NCI-H82 treated with DMSO at 0.1 percent for 48 hours (cell line): ENCODE results near the gene FCGR1A.
"Not testable (repeated sequence)": the region's sequence is repeated elsewhere in the genome, so short reads cannot be mapped to it uniquely, and the experiment has no call there.

ENCODE experiments used
- DNase-seq: peaks from one replicate; lab custom pipeline; 2025; ENCODE audit not compliant: unreplicated experiment; lab: John Stamatoyannopoulos, UW

The FCGR1A gene

GRCh38 chr1:149831764-149832315, 49.3 kb downstream of the FCGR1A start:
- not testable (repeated sequence) for DNase-seq

- not testable (repeated sequence) for DNase-seq
These were observed 50.0 kb downstream of the FCGR1A start for GRCh38 chr1:149832316-149833126.

- DNase-seq = not testable (repeated sequence)
These were observed 50.6 kb downstream of the FCGR1A start for GRCh38 chr1:149833144-149833543.

GRCh38 chr1:149841149-149841548, 58.7 kb downstream of the FCGR1A start:
- not testable (repeated sequence) for DNase-seq
